Esophagus squamous epithelium (tissue), 4 donors: ENCODE results near the gene HORMAD2.

Experiments
- CTCF ChIP-seq, 6 experiments: fragments of 450-650 bp in 4 of 6; fragments of 200-600 bp in 2 of 6; sonication (generic) in 2 of 6; IDR thresholded peaks; one replicate each; pipeline ENCODE4 v1.5.1; 2016 to 2019; ENCODE audit warnings: antibody characterized with exemption in 6 of 6, mild to moderate bottlenecking in 4 of 6, moderate library complexity in 4 of 6
- POLR2A ChIP-seq, 4 donors: fragments of 450-650 bp; IDR thresholded peaks; one replicate each; pipeline ENCODE4 v1.6.1; 2017; ENCODE audit warnings: antibody characterized with exemption in 4 of 4, mild to moderate bottlenecking in 4 of 4, moderate library complexity in 3 of 4

- no peak for TF ChIP-seq CTCF (IDR thresholded peaks at IDR 0.05)
- TF ChIP-seq POLR2A (IDR thresholded peaks at IDR 0.05) = no peak
Observed at GRCh38 chr22:30056015-30056414, 24.2 kb upstream of the HORMAD2 start.
